ENCODE results near the gene DDX10.

The DDX10 gene

GRCh38 chr11:108938604-108939003 is 273.7 kb downstream of the DDX10 start:
- no peak for DNase-seq (ENCODE audit: low read depth in 2 of 2)

- no peak for DNase-seq (ENCODE audit: low read depth in 2 of 2)
These were observed 274.3 kb downstream of the DDX10 start for GRCh38 chr11:108939135-108939534.

GRCh38 chr11:108943853-108944252 is 279.0 kb downstream of the DDX10 start:
- DNase-seq (ENCODE audit: low read depth in 2 of 2): no peak

- DNase-seq (ENCODE audit: low read depth in 2 of 2): no peak
These were observed 279.8 kb downstream of the DDX10 start for GRCh38 chr11:108944471-108945178.

GRCh38 chr11:108945341-108945740 is 280.5 kb downstream of the DDX10 start:
- DNase-seq (ENCODE audit: low read depth in 2 of 2): no peak

- no peak for DNase-seq (ENCODE audit: low read depth in 2 of 2)
These were observed 283.0 kb downstream of the DDX10 start for GRCh38 chr11:108947654-108948570.

GRCh38 chr11:108958368-108959104 is 293.7 kb downstream of the DDX10 start:
- DNase-seq (ENCODE audit: low read depth in 2 of 2): no peak

GRCh38 chr11:108959105-108959761 is 294.4 kb downstream of the DDX10 start:
- DNase-seq (ENCODE audit: low read depth in 2 of 2): no peak

GRCh38 chr11:108959874-108960273 is 295.0 kb downstream of the DDX10 start:
- DNase-seq (ENCODE audit: low read depth in 2 of 2): no peak

GRCh38 chr11:108960501-108960900 is 295.6 kb downstream of the DDX10 start:
- no peak for DNase-seq (ENCODE audit: low read depth in 2 of 2)

GRCh38 chr11:108961095-108961494 is 296.2 kb downstream of the DDX10 start:
- no peak for DNase-seq (ENCODE audit: low read depth in 2 of 2)

- DNase-seq (ENCODE audit: low read depth in 2 of 2): no peak
These were observed 298.2 kb downstream of the DDX10 start for GRCh38 chr11:108963118-108963517.

- DNase-seq (ENCODE audit: low read depth in 2 of 2): no peak
These were observed 300.6 kb downstream of the DDX10 start for GRCh38 chr11:108965306-108966001.

GRCh38 chr11:108966206-108966605 is 301.3 kb downstream of the DDX10 start:
- DNase-seq (ENCODE audit: low read depth in 2 of 2): no peak

GRCh38 chr11:108966978-108967377 is 302.1 kb downstream of the DDX10 start:
- no peak for DNase-seq (ENCODE audit: low read depth in 2 of 2)

- no peak for DNase-seq (ENCODE audit: low read depth in 2 of 2)
These were observed 302.7 kb downstream of the DDX10 start for GRCh38 chr11:108967571-108967970.

- no peak for DNase-seq (ENCODE audit: low read depth in 2 of 2)
These were observed 305.5 kb downstream of the DDX10 start for GRCh38 chr11:108970221-108970991.

GRCh38 chr11:108973402-108974162 is 308.7 kb downstream of the DDX10 start:
- DNase-seq (ENCODE audit: low read depth in 2 of 2): no peak

- no peak for DNase-seq (ENCODE audit: low read depth in 2 of 2)
These were observed 310.2 kb downstream of the DDX10 start for GRCh38 chr11:108975026-108975425.
